ENCODE measurements around the gene UQCRC1.

- TF ChIP-seq ZNF274 (IDR thresholded peaks at IDR 0.05; ENCODE audit: low read depth, low read length) (no peak), YY1 (IDR thresholded peaks at IDR 0.05; ENCODE audit: insufficient read depth, insufficient read length) (no peak), SUZ12 (IDR thresholded peaks at IDR 0.05; ENCODE audit: extremely low read depth, insufficient read depth, insufficient read length) (no peak)
Measured at GRCh38 chr3:48656061-48656840, 46.8 kb upstream of the UQCRC1 start.
